ENCODE data around the gene CLASP1. TPM values are rescaled to one million over a fixed set of nuclear protein-coding genes. Genes with fewer than 3 reads are reported as not detected.

Gene CLASP1
- total and polyA plus RNA-seq, 4 donors: 7.5 to 50.0 (median 21.9) TPM

DNA sequence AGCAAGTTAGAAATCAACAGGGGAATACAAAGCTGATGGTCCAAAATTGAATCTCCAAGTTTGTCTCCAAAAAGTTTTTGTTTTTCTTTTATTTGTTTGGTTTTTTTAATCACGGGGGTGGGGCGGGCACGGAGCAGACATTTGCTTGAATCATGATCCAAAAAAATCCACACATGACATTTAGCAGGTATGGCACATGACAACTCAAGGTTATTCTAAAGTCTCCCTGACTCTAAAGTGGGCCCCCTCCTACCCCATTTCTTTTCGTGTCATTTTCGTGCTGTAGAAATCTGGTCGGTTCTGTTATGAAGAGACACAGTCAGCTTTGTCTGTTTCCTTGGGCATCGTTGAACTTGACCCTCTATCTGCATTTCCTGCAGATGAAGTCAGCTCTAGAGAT lies 104.0 kb downstream of the CLASP1 start:
- H3K4me1 ChIP-seq (ENCODE audit: control insufficient read depth in 4 of 4, insufficient read depth in 4 of 4, low read length in 3 of 4): no peaks in the 10 kb centered on the region
- no peak overlapping the region for H3K27ac ChIP-seq (ENCODE audit: low read depth in 1 of 2, low read length in 2 of 2)
- no peak overlapping the region for H3K9ac ChIP-seq (ENCODE audit: low read depth in 1 of 2, low read length in 2 of 2)
- no peaks in the 10 kb centered on the region for H3K9me3 ChIP-seq (ENCODE audit: control insufficient read depth in 4 of 4, low read length in 3 of 4)
- no peaks in the 10 kb centered on the region for H3K36me3 ChIP-seq (ENCODE audit: control insufficient read depth in 4 of 4, insufficient read depth in 3 of 4, low read depth in 1 of 4, low read length in 3 of 4)
- H3K4me3 ChIP-seq (ENCODE audit: low read depth in 1 of 3, low read length in 3 of 3): no peak overlapping the region
- no peaks in the 10 kb centered on the region for H3K27me3 ChIP-seq (ENCODE audit: control insufficient read depth in 4 of 4, insufficient read depth in 4 of 4, low read length in 3 of 4)
- DNase-seq (ENCODE audit: low spot score): no peak
- TF ChIP-seq RAD21 (IDR thresholded peaks at IDR 0.05) (no peak), NR2F2 (IDR thresholded peaks at IDR 0.05) (no peak)
- TF ChIP-seq, protein P1, sequence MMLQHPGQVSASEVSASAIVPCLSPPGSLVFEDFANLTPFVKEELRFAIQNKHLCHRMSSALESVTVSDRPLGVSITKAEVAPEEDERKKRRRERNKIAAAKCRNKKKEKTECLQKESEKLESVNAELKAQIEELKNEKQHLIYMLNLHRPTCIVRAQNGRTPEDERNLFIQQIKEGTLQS (IDR thresholded peaks at IDR 0.05): no peak
- TF ChIP-seq, protein P2, sequence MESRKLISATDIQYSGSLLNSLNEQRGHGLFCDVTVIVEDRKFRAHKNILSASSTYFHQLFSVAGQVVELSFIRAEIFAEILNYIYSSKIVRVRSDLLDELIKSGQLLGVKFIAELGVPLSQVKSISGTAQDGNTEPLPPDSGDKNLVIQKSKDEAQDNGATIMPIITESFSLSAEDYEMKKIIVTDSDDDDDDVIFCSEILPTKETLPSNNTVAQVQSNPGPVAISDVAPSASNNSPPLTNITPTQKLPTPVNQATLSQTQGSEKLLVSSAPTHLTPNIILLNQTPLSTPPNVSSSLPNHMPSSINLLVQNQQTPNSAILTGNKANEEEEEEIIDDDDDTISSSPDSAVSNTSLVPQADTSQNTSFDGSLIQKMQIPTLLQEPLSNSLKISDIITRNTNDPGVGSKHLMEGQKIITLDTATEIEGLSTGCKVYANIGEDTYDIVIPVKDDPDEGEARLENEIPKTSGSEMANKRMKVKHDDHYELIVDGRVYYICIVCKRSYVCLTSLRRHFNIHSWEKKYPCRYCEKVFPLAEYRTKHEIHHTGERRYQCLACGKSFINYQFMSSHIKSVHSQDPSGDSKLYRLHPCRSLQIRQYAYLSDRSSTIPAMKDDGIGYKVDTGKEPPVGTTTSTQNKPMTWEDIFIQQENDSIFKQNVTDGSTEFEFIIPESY (IDR thresholded peaks at IDR 0.05): no peak
- WGBS: 84% methylated on average over 7 of the region's 7 CpGs

DNA sequence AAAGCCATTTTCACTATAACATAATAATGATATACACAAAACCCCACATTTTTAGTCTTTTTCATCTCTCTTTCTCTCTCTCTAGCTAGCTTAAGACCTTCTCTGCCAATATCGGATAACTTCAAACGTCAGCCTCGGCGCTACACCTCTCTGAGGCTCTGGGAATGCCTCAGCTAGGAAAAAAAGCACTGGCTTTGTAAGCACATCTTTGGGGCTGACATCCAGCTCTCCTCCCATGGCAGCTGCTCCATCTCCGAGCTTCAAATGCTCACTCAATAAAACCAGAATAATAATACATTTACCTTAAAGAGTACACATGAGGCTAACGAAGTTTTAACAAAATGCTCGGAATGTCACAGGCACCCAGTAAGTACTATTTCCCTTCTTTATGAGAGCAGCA lies 107.8 kb downstream of the CLASP1 start:
- Histone ChIP-seq H3K4me1 (ENCODE audit: control insufficient read depth in 4 of 4, insufficient read depth in 4 of 4, low read length in 3 of 4) (peaks cover 0 to 3% (median 0%) of the 10 kb centered on the region in 4 donors), H3K27me3 (ENCODE audit: control insufficient read depth in 4 of 4, insufficient read depth in 4 of 4, low read length in 3 of 4) (no peaks in the 10 kb centered on the region), H3K9ac (ENCODE audit: low read depth in 1 of 2, low read length in 2 of 2) (no peak overlapping the region), H3K27ac (ENCODE audit: low read depth in 1 of 2, low read length in 2 of 2) (no peak overlapping the region), H3K9me3 (ENCODE audit: control insufficient read depth in 4 of 4, low read length in 3 of 4) (no peaks in the 10 kb centered on the region), H3K36me3 (ENCODE audit: control insufficient read depth in 4 of 4, insufficient read depth in 3 of 4, low read depth in 1 of 4, low read length in 3 of 4) (no peaks in the 10 kb centered on the region), H3K4me3 (ENCODE audit: low read depth in 1 of 3, low read length in 3 of 3) (no peak overlapping the region)
- 87% methylated on average over 7 of the region's 7 CpGs for WGBS
- TF ChIP-seq, protein P3, sequence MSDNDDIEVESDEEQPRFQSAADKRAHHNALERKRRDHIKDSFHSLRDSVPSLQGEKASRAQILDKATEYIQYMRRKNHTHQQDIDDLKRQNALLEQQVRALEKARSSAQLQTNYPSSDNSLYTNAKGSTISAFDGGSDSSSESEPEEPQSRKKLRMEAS (IDR thresholded peaks at IDR 0.05): no peak
- TF ChIP-seq HNF4A (conservative IDR thresholded peaks at IDR 0.05) (no peak), GABPA (IDR thresholded peaks at IDR 0.05 in 1 of 2, conservative IDR thresholded peaks at IDR 0.05 in 1 of 2) (no peak)
- no peak for DNase-seq (ENCODE audit: low spot score)

DNA sequence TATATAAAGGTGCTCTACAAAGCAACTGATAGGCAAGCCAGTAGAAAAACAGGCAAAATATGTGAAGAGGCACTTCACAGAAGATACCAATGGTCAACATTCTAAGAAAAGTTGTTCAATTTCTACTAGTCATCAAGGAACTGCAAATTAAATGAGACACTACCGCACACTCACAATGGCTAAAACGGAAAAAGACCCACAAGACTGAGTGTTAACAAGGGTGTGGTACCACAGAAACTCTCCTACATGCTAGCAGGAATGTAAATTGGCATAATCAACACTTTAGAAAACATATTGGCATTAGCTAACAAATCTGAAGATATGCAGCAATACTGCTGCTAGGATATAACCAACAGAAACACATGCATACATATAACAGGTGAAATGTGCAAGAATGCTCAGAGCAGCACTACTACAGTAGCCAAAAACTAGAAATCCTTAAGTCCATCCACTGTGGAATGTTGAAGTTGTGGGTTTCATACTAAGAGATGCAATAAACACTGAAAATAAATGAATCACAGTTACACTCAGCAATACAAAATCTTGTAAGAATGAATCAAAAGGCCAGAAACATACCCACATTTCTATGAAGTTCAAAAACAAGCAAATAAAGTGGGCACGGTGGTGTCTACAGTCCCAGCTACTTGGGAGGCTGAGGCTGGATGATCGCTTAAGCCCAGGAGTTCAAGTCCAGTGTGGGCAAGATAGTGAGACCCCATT lies 109.4 kb downstream of the CLASP1 start:
- peak overlapping the region in 1 of 2 donors; percentile 38 for H3K9ac ChIP-seq (ENCODE audit: low read depth in 1 of 2, low read length in 2 of 2)
- 82% methylated on average over 4 of the region's 4 CpGs for WGBS
- TF ChIP-seq, protein P4, sequence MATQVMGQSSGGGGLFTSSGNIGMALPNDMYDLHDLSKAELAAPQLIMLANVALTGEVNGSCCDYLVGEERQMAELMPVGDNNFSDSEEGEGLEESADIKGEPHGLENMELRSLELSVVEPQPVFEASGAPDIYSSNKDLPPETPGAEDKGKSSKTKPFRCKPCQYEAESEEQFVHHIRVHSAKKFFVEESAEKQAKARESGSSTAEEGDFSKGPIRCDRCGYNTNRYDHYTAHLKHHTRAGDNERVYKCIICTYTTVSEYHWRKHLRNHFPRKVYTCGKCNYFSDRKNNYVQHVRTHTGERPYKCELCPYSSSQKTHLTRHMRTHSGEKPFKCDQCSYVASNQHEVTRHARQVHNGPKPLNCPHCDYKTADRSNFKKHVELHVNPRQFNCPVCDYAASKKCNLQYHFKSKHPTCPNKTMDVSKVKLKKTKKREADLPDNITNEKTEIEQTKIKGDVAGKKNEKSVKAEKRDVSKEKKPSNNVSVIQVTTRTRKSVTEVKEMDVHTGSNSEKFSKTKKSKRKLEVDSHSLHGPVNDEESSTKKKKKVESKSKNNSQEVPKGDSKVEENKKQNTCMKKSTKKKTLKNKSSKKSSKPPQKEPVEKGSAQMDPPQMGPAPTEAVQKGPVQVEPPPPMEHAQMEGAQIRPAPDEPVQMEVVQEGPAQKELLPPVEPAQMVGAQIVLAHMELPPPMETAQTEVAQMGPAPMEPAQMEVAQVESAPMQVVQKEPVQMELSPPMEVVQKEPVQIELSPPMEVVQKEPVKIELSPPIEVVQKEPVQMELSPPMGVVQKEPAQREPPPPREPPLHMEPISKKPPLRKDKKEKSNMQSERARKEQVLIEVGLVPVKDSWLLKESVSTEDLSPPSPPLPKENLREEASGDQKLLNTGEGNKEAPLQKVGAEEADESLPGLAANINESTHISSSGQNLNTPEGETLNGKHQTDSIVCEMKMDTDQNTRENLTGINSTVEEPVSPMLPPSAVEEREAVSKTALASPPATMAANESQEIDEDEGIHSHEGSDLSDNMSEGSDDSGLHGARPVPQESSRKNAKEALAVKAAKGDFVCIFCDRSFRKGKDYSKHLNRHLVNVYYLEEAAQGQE (IDR thresholded peaks at IDR 0.05): no peak
- TF ChIP-seq FOXA2 (IDR thresholded peaks at IDR 0.05) (no peak), SP1 (IDR thresholded peaks at IDR 0.05) (no peak), JUND (IDR thresholded peaks at IDR 0.05) (no peak), YY1 (IDR thresholded peaks at IDR 0.05) (no peak), RAD21 (IDR thresholded peaks at IDR 0.05) (no peak), GABPA (IDR thresholded peaks at IDR 0.05 in 1 of 2, conservative IDR thresholded peaks at IDR 0.05 in 1 of 2) (no peak), RXRA (IDR thresholded peaks at IDR 0.05) (no peak), EGR1 (IDR thresholded peaks at IDR 0.05; ENCODE audit: low read depth in 2 of 2) (no peak), TAF1 (conservative IDR thresholded peaks at IDR 0.05) (no peak), NR2F2 (IDR thresholded peaks at IDR 0.05) (no peak), HNF4A (conservative IDR thresholded peaks at IDR 0.05) (no peak), HNF4G (IDR thresholded peaks at IDR 0.05) (no peak)
- TF ChIP-seq, protein P3 (IDR thresholded peaks at IDR 0.05): no peak
- TF ChIP-seq, protein P1 (IDR thresholded peaks at IDR 0.05): no peak
- TF ChIP-seq, protein P5, sequence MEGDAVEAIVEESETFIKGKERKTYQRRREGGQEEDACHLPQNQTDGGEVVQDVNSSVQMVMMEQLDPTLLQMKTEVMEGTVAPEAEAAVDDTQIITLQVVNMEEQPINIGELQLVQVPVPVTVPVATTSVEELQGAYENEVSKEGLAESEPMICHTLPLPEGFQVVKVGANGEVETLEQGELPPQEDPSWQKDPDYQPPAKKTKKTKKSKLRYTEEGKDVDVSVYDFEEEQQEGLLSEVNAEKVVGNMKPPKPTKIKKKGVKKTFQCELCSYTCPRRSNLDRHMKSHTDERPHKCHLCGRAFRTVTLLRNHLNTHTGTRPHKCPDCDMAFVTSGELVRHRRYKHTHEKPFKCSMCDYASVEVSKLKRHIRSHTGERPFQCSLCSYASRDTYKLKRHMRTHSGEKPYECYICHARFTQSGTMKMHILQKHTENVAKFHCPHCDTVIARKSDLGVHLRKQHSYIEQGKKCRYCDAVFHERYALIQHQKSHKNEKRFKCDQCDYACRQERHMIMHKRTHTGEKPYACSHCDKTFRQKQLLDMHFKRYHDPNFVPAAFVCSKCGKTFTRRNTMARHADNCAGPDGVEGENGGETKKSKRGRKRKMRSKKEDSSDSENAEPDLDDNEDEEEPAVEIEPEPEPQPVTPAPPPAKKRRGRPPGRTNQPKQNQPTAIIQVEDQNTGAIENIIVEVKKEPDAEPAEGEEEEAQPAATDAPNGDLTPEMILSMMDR (IDR thresholded peaks at IDR 0.05; ENCODE audit: low read depth, low read length, missing input control): no peak
- H3K27ac ChIP-seq (ENCODE audit: low read depth in 1 of 2, low read length in 2 of 2): no peak overlapping the region
- no peaks in the 10 kb centered on the region for H3K9me3 ChIP-seq (ENCODE audit: control insufficient read depth in 4 of 4, low read length in 3 of 4)
- no peaks in the 10 kb centered on the region for H3K36me3 ChIP-seq (ENCODE audit: control insufficient read depth in 4 of 4, insufficient read depth in 3 of 4, low read depth in 1 of 4, low read length in 3 of 4)
- no peaks in the 10 kb centered on the region for H3K27me3 ChIP-seq (ENCODE audit: control insufficient read depth in 4 of 4, insufficient read depth in 4 of 4, low read length in 3 of 4)
- no peak for DNase-seq (ENCODE audit: low spot score)
- peaks cover 0 to 3% (median 0%) of the 10 kb centered on the region in 4 donors for H3K4me1 ChIP-seq (ENCODE audit: control insufficient read depth in 4 of 4, insufficient read depth in 4 of 4, low read length in 3 of 4)
- no peak overlapping the region for H3K4me3 ChIP-seq (ENCODE audit: low read depth in 1 of 3, low read length in 3 of 3)
